Muscle of leg (tissue), 11 donors: ENCODE results near the gene PLCD1. TPM values are rescaled to one million over a fixed set of nuclear protein-coding genes. Genes with fewer than 3 reads are reported as not detected.
"Not testable (repeated sequence)": the region's sequence is repeated elsewhere in the genome, so short reads cannot be mapped to it uniquely, and the experiment has no call there.

Experiments used
- DNase-seq: peaks from one replicate; pipeline ENCODE4 v3.0.0; 2013
- H3K27ac ChIP-seq: one replicate; pipeline ENCODE4 v1.5.1; 2013; ENCODE audit warnings: mild to moderate bottlenecking, low read length, control low read depth
- H3K27me3 ChIP-seq: one replicate; pipeline ENCODE4 v1.6.1; 2013; ENCODE audit warnings: low read length; ENCODE audit not compliant: control insufficient read depth, insufficient read depth
- H3K36me3 ChIP-seq: one replicate; pipeline ENCODE4 v1.6.1; 2013; ENCODE audit warnings: low read length; ENCODE audit not compliant: control insufficient read depth, insufficient read depth
- H3K4me1 ChIP-seq: one replicate; pipeline ENCODE4 v1.6.1; 2013; ENCODE audit warnings: low read length; ENCODE audit not compliant: control insufficient read depth, insufficient read depth
- H3K4me3 ChIP-seq: one replicate; pipeline ENCODE4 v1.5.1; 2013; ENCODE audit warnings: low read length, control low read depth
- H3K9me3 ChIP-seq: replicated peaks from 2 replicates; pipeline ENCODE4 v1.6.1; 2013; ENCODE audit warnings: low read depth, low read length; ENCODE audit not compliant: control insufficient read depth
- WGBS: methylation state at CpG from one replicate; pipeline ENCODE4 v1.1.5; 2013; ENCODE audit warnings: missing lambda C conversion rate; ENCODE audit not compliant: insufficient coverage; 5-methylcytosine and 5-hydroxymethylcytosine counted together
- polyA plus RNA-seq, 8 donors: library from polyadenylated mRNA; unstranded; fragments of 120-200 nt; gene quantifications; one replicate each; pipeline versions ENCODE4 v1.2.1 to v1.2.3, GENCODE V29; 2013; ENCODE audit warnings: inconsistent platforms in 1 of 8, low replicate concordance in 1 of 8; ENCODE audit not compliant: insufficient read length in 8 of 8, insufficient read depth in 1 of 8
- total RNA-seq: library from RNA; stranded (reverse); fragments of 120-200 nt; gene quantifications from one replicate; pipeline ENCODE4 v1.2.4, GENCODE V29; 2013

Gene PLCD1
- total and polyA plus RNA-seq, 9 donors, result 7.9 to 16.4 (median 10.9) TPM

DNA sequence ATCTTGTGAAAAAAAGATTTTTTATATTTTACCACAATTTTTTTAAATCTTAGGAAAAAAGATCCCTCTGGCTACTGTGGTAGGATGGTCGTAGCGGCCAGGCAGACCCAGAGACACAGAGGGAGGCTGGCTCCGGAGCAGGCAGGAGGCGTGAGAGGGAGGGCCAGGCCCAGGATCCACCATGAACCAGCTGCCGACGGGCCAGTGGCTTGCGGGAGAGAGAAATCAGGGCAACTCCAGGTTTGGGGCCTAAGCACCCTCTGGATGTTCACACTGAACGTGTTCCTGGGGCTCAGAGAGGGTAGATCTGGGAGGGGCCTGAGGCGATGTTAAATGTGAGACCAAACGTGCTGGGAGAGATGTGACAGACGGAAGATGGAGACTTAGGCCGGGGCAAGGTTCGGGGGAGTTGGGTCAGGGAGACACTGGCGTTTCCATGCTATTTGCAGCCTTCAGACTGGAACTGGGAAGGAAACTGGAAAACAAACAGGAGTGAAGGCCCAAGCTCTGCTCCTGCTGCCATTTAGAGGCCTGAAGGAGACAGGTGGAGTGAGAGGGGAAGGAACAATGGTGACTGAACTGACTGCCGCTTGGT is 40.4 kb downstream of the PLCD1 start:
- Histone ChIP-seq H3K4me3 (no peak overlapping the region), H3K36me3 (peaks cover 8% of the 10 kb centered on the region), H3K27me3 (no peaks in the 10 kb centered on the region), H3K9me3 (no peaks in the 10 kb centered on the region), H3K4me1 (peaks cover 16% of the 10 kb centered on the region), H3K27ac (no peak overlapping the region)
- WGBS, result 70% methylated on average over 15 of the region's 15 CpGs
- DNase-seq, result no peak

GRCh38 chr3:37988376-37988775 is 41.1 kb downstream of the PLCD1 start:
- Histone ChIP-seq H3K36me3 (peaks cover 11% of the 10 kb centered on the region), H3K4me1 (peaks cover 11% of the 10 kb centered on the region)
- H3K27ac ChIP-seq, H3K27me3 ChIP-seq, DNase-seq, H3K4me3 ChIP-seq, H3K9me3 ChIP-seq: not testable (repeated sequence)
- 79% methylated on average over 7 of the region's 10 CpGs for WGBS

DNA sequence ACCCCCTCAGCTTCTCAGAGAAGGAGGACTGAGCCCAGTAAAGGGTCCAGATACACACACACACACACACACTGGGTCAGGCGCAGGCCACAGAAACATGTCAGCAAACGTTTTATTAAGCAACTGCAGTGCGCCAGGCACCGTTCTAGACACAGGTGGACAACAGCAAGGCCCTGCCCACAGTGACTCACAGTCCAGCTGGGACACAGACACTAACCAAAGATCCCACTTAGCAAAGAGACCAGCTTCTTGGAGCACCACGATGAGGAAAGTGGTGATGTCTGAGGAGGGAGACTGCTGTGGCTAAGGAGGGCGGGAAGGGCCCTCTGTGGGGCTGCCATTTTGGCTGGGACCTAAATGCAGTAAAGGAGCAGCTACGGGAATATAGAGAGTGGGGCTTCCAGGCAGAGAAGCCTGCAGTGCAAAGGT is 41.7 kb downstream of the PLCD1 start:
- Histone ChIP-seq H3K4me3 (no peak overlapping the region), H3K27ac (no peak overlapping the region), H3K4me1 (peaks cover 9% of the 10 kb centered on the region), H3K9me3 (no peaks in the 10 kb centered on the region), H3K27me3 (no peaks in the 10 kb centered on the region), H3K36me3 (peaks cover 13% of the 10 kb centered on the region)
- 64% methylated on average over 4 of the region's 7 CpGs for WGBS
- no peak for DNase-seq

DNA sequence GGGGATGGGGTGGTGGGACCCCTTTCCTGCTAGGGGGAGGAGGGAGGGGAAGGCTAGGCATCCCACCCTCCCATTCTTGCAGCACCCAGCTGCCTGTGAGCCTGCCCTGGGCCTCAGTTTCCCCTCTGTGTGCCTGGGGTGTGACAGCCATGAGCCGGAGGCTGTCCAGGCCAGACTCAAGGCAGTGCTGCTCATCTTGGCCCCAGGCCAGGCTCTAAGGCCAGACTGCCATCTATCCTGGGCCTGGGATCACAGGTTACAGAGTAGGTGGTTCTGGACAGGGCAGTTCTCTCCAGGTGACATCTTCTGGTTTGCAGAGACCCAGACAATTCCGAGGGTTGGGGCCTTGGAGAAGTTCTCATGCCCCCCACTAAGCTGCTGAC is 42.1 kb downstream of the PLCD1 start:
- H3K4me1 ChIP-seq, result peaks cover 9% of the 10 kb centered on the region
- WGBS, result 90% methylated on average over 2 of the region's 2 CpGs
- H3K36me3 ChIP-seq, result peaks cover 15% of the 10 kb centered on the region
- H3K4me3 ChIP-seq, result no peak overlapping the region
- no peak for DNase-seq
- H3K9me3 ChIP-seq, result no peaks in the 10 kb centered on the region
- no peak overlapping the region for H3K27ac ChIP-seq
- no peaks in the 10 kb centered on the region for H3K27me3 ChIP-seq

DNA sequence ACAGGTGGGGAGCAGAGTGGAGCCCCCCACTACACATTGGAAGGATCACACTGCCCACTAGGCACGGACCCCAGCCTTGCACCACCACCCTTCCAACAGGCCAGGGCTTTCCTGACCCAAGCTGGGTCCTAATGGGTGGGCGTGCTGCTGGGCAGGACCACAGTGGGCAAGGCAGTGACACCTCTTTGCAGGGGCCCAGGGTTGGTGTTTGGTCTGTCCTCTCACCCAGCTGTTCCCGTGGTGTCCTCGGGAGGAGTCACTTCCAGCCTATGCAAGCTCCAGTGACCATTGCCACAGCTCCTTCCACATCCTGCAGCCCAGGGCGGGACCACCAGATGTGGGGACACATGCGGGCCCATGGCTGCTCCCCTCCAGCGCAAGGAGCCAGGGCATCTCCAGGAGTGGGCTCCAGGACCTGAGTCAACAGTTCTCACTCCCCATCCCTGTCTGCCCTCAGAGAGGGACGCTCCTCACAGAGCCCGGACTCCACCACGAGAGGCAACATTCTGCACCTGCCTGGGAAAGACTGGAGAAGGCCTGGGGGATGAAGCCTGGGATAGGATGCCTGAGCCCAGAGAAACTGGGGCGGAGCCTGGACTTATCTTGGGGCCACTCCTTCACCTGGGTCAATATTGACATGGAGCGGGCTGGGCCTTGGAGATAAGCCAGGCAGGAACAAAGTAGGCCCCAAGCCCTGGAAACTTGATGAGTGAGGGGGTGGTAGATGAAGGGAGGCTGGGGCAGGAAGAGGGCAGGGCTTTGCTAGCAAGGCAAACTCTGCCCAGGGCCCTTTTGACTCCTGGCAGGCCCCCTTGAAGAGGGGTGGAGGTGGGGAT is 42.7 kb downstream of the PLCD1 start:
- Histone ChIP-seq H3K27ac (no peak overlapping the region), H3K4me1 (peaks cover 15% of the 10 kb centered on the region), H3K36me3 (peaks cover 21% of the 10 kb centered on the region), H3K4me3 (no peak overlapping the region), H3K27me3 (no peaks in the 10 kb centered on the region), H3K9me3 (no peaks in the 10 kb centered on the region)
- 88% methylated on average over 6 of the region's 12 CpGs for WGBS
- no peak for DNase-seq

DNA sequence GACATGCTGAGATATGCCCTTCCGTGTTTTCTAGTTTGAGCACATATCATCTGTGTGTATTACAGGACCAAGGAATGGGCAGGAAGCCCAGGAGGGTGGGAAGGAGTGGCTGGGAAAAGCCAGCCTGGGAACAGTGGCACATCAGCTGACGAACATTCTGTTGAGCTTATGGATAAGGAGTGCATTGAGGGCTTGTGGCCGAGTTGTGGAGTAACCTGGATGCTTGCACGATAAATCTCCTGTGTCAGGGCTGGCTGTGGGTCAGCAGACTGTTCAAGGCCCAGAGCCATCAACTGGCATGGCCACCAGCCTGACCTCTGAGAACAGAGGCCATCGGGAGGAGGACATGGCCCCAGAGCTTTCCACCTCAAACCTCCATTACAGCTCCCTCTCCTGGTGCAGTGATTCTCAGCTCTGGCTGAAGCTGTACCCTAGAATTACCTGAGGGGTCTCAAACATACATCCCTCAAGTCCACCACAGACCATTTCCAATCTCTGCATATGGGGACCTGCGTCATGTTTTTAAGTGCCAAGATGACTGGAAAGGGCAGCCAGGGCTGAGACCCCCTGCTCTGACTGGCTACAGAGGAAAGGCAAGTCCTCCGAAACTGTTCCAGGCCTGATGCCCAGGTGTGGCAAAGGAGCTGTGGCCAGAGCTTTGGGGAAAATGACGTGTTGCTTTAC is 43.7 kb downstream of the PLCD1 start:
- 85% methylated on average over 7 of the region's 8 CpGs for WGBS
- Histone ChIP-seq H3K27ac (no peak overlapping the region), H3K4me1 (peaks cover 13% of the 10 kb centered on the region), H3K27me3 (no peaks in the 10 kb centered on the region), H3K9me3 (no peaks in the 10 kb centered on the region), H3K4me3 (no peak overlapping the region), H3K36me3 (peaks cover 23% of the 10 kb centered on the region)
- no peak for DNase-seq

DNA sequence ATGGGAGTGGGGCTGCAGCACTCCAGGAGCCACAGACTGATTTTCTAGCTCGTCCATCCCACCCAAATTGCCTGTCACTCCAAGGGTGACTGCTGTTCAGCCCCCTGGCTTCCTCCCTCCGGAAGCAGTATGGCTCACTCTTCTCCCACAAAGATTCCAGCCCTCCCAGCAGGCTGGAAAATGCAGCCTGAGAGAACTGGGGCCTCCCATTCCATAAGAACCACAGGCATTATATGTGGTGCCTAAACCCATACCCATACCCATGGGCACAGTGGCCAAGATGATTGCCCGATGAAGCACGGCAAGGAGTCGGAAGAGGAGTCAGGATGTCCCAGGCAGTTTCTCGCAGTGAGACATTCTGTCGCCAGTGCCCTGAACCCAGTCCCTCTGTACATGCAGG is 44.8 kb downstream of the PLCD1 start:
- H3K4me3 ChIP-seq, result no peak overlapping the region
- H3K27ac ChIP-seq, result no peak overlapping the region
- WGBS, result 75% methylated on average over 5 of the region's 7 CpGs
- no peak for DNase-seq
- H3K9me3 ChIP-seq, result no peaks in the 10 kb centered on the region
- H3K27me3 ChIP-seq, result no peaks in the 10 kb centered on the region
- H3K4me1 ChIP-seq, result peaks cover 11% of the 10 kb centered on the region
- H3K36me3 ChIP-seq, result peaks cover 32% of the 10 kb centered on the region

GRCh38 chr3:37984051-37984450 is 45.4 kb downstream of the PLCD1 start:
- peaks cover 11% of the 10 kb centered on the region for H3K4me1 ChIP-seq
- H3K27ac ChIP-seq, result no peak overlapping the region
- no peak for DNase-seq
- no peaks in the 10 kb centered on the region for H3K9me3 ChIP-seq
- peaks cover 32% of the 10 kb centered on the region for H3K36me3 ChIP-seq
- WGBS, result 91% methylated on average over 4 of the region's 7 CpGs
- no peak overlapping the region for H3K4me3 ChIP-seq
- H3K27me3 ChIP-seq, result no peaks in the 10 kb centered on the region

- no peak overlapping the region for H3K4me3 ChIP-seq
- no peak for DNase-seq
- no peaks in the 10 kb centered on the region for H3K9me3 ChIP-seq
- WGBS, result no CpG with 5 or more reads among the region's 1 CpG
- peaks cover 32% of the 10 kb centered on the region for H3K36me3 ChIP-seq
- no peak overlapping the region for H3K27ac ChIP-seq
- no peaks in the 10 kb centered on the region for H3K27me3 ChIP-seq
- peaks cover 11% of the 10 kb centered on the region for H3K4me1 ChIP-seq
These were observed 47.1 kb downstream of the PLCD1 start for GRCh38 chr3:37982331-37982730.

- WGBS, result no CpG with 5 or more reads among the region's 2 CpGs
- Histone ChIP-seq H3K27ac (peak overlapping the region; percentile 42), H3K4me3 (no peak overlapping the region), H3K4me1 (peaks cover 11% of the 10 kb centered on the region), H3K36me3 (peaks cover 36% of the 10 kb centered on the region), H3K27me3 (no peaks in the 10 kb centered on the region), H3K9me3 (no peaks in the 10 kb centered on the region)
- no peak for DNase-seq
These were observed 48.1 kb downstream of the PLCD1 start for GRCh38 chr3:37981348-37981664.
